ENCODE measurements around the gene UBE2O. TPM values are rescaled to one million over a fixed set of nuclear protein-coding genes. Genes with fewer than 3 reads are reported as not detected.

The UBE2O gene
- total RNA-seq, 1 experiment from 2014 or later = 52.6 TPM

GRCh38 chr17:76477576-76477975 is 24.6 kb upstream of the UBE2O start:
- H2BK120ac ChIP-seq (ENCODE audit: low read depth, low read length, poor library complexity, severe bottlenecking) = no peak overlapping the region
- H3K36me3 Mint-ChIP-seq (ENCODE audit: insufficient read depth in 1 of 3, low read depth in 3 of 3) = peaks cover 1 to 17% (median 3%) of the 10 kb centered on the region in 3 experiments; a peak in 5 of 7 replicates
- no peak overlapping the region for H2BK12ac ChIP-seq (ENCODE audit: insufficient read length, low read depth, low read length)
- no peak overlapping the region for H4K5ac ChIP-seq (ENCODE audit: insufficient read length, low read depth, low read length)
- H4K8ac ChIP-seq (replicated peaks; ENCODE audit: insufficient read length, low read depth, low read length) = no peak overlapping the region
- no peaks in the 10 kb centered on the region for H3K4me1 Mint-ChIP-seq
- H3K4me3 Mint-ChIP-seq = no peak overlapping the region
- no peak overlapping the region for H4K91ac ChIP-seq (ENCODE audit: insufficient read length, low read depth, low read length)
- H3K9me3 ChIP-seq (ENCODE audit: control insufficient read depth, low read depth, low read length) = no peaks in the 10 kb centered on the region
- H3K79me1 ChIP-seq (ENCODE audit: insufficient read depth, low read depth, low read length, poor library complexity, severe bottlenecking) = no peaks in the 10 kb centered on the region
- no peak overlapping the region for H3K27ac ChIP-seq (ENCODE audit: insufficient read length, low read depth, low read length)
- H4K20me1 ChIP-seq (ENCODE audit: control insufficient read depth, insufficient read depth, insufficient read length) = no peaks in the 10 kb centered on the region
- H2BK15ac ChIP-seq (ENCODE audit: low read depth, low read length) = no peak overlapping the region
- H3T11ph ChIP-seq (ENCODE audit: low read length) = no peak overlapping the region
- no peak overlapping the region for H3K4me2 ChIP-seq (ENCODE audit: insufficient read depth, insufficient read length, low read length)
- H3K23ac ChIP-seq (ENCODE audit: insufficient read length, low read depth, low read length) = no peak overlapping the region
- H2BK5ac ChIP-seq (ENCODE audit: insufficient read length, low read length) = no peak overlapping the region
- H2BK20ac ChIP-seq (ENCODE audit: low read depth, low read length, poor library complexity, severe bottlenecking) = no peak overlapping the region
- no CpG with 5 or more reads among the region's 15 CpGs for WGBS (ENCODE audit: extremely low coverage, insufficient read length, low lambda C conversion rate)
- no peak overlapping the region for H3K9ac ChIP-seq (ENCODE audit: extremely low read depth, insufficient read length, low read length)
- no peak overlapping the region for H2AFZ ChIP-seq (ENCODE audit: low read length)
- H3K9me3 Mint-ChIP-seq = no peaks in the 10 kb centered on the region; a peak in 1 of 5 replicates
- no peaks in the 10 kb centered on the region for H3K4me1 ChIP-seq (ENCODE audit: insufficient read depth, low read length)
- H3K27me3 Mint-ChIP-seq (ENCODE audit: low read depth) = no peaks in the 10 kb centered on the region
- H3K27ac Mint-ChIP-seq = peak overlapping the region in 1 of 3 experiments; percentile 55; a peak in 1 of 7 replicates
- H3K14ac ChIP-seq (ENCODE audit: insufficient read depth, low read length) = no peak overlapping the region
- no peaks in the 10 kb centered on the region for H3K79me2 ChIP-seq (ENCODE audit: insufficient read depth, low read length)
- no peaks in the 10 kb centered on the region for H3K27me3 ChIP-seq (ENCODE audit: insufficient read depth, low read length)
- no peak overlapping the region for H2AK5ac ChIP-seq (ENCODE audit: insufficient read length, low read length)
- no peak overlapping the region for H3K56ac ChIP-seq (ENCODE audit: insufficient read length, low read depth, low read length)
- no peaks in the 10 kb centered on the region for H3K23me2 ChIP-seq (ENCODE audit: insufficient read length, low read depth, low read length, poor library complexity, severe bottlenecking)
- TF ChIP-seq CTCF (conservative IDR thresholded peaks at IDR 0.05) = no peak
- no peak overlapping the region for H3K4ac ChIP-seq (ENCODE audit: low read depth, low read length)
- no peak overlapping the region for H3K18ac ChIP-seq (ENCODE audit: insufficient read length, low read depth, low read length)
- no peak for DNase-seq
